GM18861 (cell line): ENCODE results near the gene SH3RF3.
"Not testable (repeated sequence)": the region's sequence is repeated elsewhere in the genome, so short reads cannot be mapped to it uniquely, and the experiment has no call there.

Experiments
- ATAC-seq: cut with Tn5 transposase; IDR thresholded peaks from one replicate; pipeline ENCODE4 v1.9.1; 2021; ENCODE audit not compliant: unreplicated experiment

The SH3RF3 gene

DNA sequence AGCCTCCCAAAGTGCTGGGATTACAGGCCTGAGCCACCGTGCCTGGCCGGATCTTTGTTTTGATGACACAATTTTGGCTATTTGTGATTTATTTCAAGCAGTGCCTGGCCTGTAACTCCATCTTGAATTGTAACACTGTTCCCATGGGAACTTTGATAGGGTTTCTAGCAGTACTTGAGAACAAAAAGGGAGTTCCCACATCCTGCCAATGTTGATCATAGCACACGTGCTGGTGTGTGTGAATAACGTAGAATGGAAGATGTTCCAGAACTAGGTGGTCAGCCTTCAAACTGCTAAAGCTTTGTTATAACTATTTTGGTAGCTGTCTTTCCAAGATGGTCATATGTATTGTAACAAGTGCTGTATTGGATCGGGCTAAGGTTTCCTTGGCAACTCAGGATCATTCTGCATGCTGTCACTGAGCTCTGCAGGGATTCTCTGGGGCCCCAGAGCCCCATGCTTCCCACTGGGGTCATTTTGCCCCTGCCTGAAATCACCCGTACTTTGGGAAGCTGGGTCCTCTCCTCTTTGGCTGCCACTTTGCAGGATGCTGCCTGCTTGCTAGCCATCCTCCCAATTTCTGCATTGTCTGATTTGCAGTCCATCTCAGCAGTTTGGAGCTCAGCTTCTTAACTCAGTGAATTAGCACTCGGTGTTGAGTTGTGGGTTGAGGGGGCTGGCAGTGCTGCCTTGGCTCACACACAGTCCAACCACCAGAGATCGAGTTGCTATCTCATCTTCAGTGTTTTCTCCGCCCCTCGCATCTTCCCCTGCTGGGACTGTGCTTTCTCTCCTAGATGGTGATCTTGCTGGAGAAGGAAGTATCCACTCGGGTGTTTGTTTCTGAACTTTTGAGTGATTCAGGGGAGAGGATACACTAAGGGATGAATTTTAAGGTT lies 26.8 kb downstream of the SH3RF3 start:
- ATAC-seq: no peak

GRCh38 chr2:109157563-109158105 lies 28.6 kb downstream of the SH3RF3 start:
- no peak for ATAC-seq

- ATAC-seq: no peak
Measured at GRCh38 chr2:109158237-109158636, 29.2 kb downstream of the SH3RF3 start.

- no peak for ATAC-seq
Measured at GRCh38 chr2:109159096-109159495, 30.1 kb downstream of the SH3RF3 start.

DNA sequence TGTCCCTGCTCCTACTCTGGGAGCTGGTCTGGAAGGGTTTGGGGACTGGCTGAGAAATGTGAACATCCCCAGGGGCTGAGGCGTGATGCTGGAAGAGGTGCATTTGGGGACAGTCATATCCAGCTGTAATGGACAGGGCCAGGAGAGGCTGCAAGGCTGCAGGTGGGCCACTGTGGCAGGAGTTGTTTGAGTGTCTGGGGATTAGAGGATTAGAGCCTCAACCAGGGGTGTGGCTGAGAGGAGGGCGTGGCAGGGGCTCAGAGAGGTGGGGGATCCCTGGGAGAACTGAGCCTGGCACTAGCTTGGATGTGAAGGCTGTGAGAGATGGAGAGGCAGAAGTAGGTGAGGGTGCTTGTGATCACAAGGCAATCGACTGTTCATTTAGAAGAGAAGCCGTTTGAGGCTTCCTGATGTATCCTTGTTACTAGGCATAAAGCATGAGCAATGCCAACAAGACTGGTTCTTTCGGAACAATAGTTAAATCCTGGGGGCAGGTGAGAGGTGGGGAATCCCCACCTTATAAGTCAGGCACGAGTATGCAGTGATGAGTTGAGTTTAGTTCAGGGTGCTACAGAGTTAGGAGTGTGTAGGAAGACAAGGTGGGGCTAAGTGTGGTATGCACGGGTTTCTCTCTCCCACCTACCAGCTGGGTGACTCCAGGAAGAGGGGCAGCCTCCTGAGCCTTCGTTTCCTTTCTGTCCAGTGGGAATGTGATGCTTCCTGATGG lies 31.9 kb downstream of the SH3RF3 start:
- ATAC-seq: no peak

DNA sequence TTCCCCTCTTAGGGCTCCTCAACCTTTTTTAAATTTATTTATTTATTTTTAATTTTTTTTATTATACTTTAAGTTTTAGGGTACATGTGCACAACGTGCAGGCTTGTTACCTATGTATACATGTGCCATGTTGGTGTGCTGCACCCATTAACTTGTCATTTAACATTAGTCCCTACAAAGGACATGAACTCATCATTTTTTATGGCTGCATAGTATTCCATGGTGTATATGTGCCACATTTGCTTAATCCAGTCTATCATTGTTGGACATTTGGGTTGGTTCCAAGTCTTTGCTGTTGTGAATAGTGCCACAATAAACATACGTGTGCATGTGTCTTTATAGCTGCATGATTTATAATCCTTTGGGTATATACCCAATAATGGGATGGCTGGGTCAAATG lies 33.4 kb downstream of the SH3RF3 start:
- ATAC-seq: not testable (repeated sequence)

DNA sequence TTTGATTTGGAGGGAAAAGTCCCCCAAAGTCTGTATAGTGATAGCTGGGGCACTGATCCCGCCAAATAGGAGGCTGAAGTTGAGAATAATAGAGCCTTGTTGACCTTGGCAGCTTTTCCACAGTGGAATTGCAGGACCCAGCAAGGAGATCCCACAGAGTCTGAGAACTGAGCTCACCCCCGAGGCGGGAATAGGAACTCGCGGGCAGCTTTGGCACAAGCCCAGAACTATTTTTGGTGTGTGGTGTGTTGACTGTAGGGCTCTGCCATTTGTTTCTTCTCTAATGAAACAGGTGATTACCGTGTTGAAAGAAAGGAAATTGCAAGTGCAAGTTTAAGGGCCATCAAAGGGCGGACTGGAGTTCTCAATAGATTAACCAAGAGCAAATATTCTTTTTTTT lies 34.0 kb downstream of the SH3RF3 start:
- ATAC-seq: no peak

- no peak for ATAC-seq
Measured at GRCh38 chr2:109164311-109164710, 35.3 kb downstream of the SH3RF3 start.

- no peak for ATAC-seq
Measured at GRCh38 chr2:109164739-109165221, 35.8 kb downstream of the SH3RF3 start.

GRCh38 chr2:109166811-109167210 lies 37.8 kb downstream of the SH3RF3 start:
- no peak for ATAC-seq

- no peak for ATAC-seq
Measured at GRCh38 chr2:109168086-109168485, 39.1 kb downstream of the SH3RF3 start.

- ATAC-seq: no peak
Measured at GRCh38 chr2:109168716-109169115, 39.7 kb downstream of the SH3RF3 start.

DNA sequence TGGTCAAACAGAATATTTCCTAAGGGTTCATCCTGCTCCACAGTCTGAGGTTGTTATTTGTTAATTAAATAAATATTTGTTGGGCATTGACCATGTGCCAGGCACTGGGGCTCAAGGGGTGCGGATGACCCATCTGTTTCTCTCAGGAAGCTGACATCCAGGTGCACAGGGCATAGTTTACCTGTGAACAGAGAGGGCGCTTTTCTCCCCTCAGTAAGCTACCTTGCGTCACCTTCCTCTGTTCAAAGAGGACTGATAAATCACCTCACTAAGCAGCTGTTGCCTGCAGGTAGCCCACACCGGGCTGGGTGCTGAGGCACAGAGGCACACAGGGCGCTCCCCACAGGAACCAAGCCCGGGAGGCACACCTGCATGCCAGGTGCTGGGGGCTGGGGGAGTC lies 41.6 kb downstream of the SH3RF3 start:
- no peak for ATAC-seq

- ATAC-seq: no peak
Measured at GRCh38 chr2:109171444-109172334, 42.7 kb downstream of the SH3RF3 start.

- ATAC-seq: no peak
Measured at GRCh38 chr2:109172556-109173105, 43.6 kb downstream of the SH3RF3 start.

- ATAC-seq: no peak
Measured at GRCh38 chr2:109173311-109174171, 44.5 kb downstream of the SH3RF3 start.

GRCh38 chr2:109174214-109174613 lies 45.2 kb downstream of the SH3RF3 start:
- no peak for ATAC-seq

- ATAC-seq: no peak
Measured at GRCh38 chr2:109174626-109175349, 45.8 kb downstream of the SH3RF3 start.

- ATAC-seq: no peak
Measured at GRCh38 chr2:109175350-109175678, 46.3 kb downstream of the SH3RF3 start.
